SJCRH30 (cell line): ENCODE results near the gene SMAD7. TPM values are rescaled to one million over a fixed set of nuclear protein-coding genes. Genes with fewer than 3 reads are reported as not detected.
A peak's percentile ranks its signal among the peaks of the same experiment; 100 is the strongest.

Experiments used
- DNase-seq, 2 experiments: peaks; one replicate each; pipeline ENCODE4 v3.0.0-alpha.2; 2015 to 2020
- H3K27ac ChIP-seq: fragments of 250-450 bp; sonication (Bioruptor Pico); 2 replicates; pipeline ENCODE4 v1.5.1; 2020; ENCODE audit warnings: mild to moderate bottlenecking, moderate library complexity
- H3K27me3 ChIP-seq: fragments of 250-450 bp; sonication (Bioruptor Pico); 2 replicates; pipeline ENCODE4 v1.5.1; 2020; ENCODE audit warnings: mild to moderate bottlenecking, moderate library complexity
- H3K36me3 ChIP-seq: fragments of 250-450 bp; sonication (Bioruptor Pico); 2 replicates; pipeline ENCODE4 v1.5.1; 2020; ENCODE audit warnings: mild to moderate bottlenecking, moderate library complexity
- H3K4me1 ChIP-seq: fragments of 250-450 bp; sonication (Bioruptor Pico); 2 replicates; pipeline ENCODE4 v1.5.1; 2020; ENCODE audit warnings: mild to moderate bottlenecking, moderate library complexity
- H3K4me3 ChIP-seq: fragments of 250-450 bp; sonication (Bioruptor Pico); 2 replicates; pipeline ENCODE4 v1.5.1; 2020; ENCODE audit warnings: mild to moderate bottlenecking, moderate library complexity
- H3K9me3 ChIP-seq: fragments of 250-450 bp; sonication (Bioruptor Pico); replicated peaks from 2 replicates; pipeline ENCODE4 v1.5.1; 2020; ENCODE audit warnings: mild to moderate bottlenecking, moderate library complexity
- total RNA-seq: library from RNA; depleted of rRNA; stranded (reverse); fragments of >200 nt; shearing (Covaris generic); gene quantifications from 2 replicates; pipeline ENCODE4 v1.2.3, GENCODE V29; 2014

Gene SMAD7
- total RNA-seq, 1 experiment from 2014 or later = 3.0 TPM

- H3K4me1 ChIP-seq = no peaks in the 10 kb centered on the region
- H3K9me3 ChIP-seq = no peaks in the 10 kb centered on the region
- H3K36me3 ChIP-seq = no peaks in the 10 kb centered on the region
- H3K27ac ChIP-seq = no peak overlapping the region
- H3K4me3 ChIP-seq = peak overlapping the region; percentile 59
- H3K27me3 ChIP-seq = no peaks in the 10 kb centered on the region
- peak; percentile 12 to 14 for DNase-seq
These were observed 25.3 kb upstream of the SMAD7 start for GRCh38 chr18:48975817-48976649.

- Histone ChIP-seq H3K27me3 (no peaks in the 10 kb centered on the region), H3K27ac (no peak overlapping the region), H3K36me3 (no peaks in the 10 kb centered on the region), H3K4me3 (peak overlapping the region; percentile 46), H3K9me3 (no peaks in the 10 kb centered on the region), H3K4me1 (no peaks in the 10 kb centered on the region)
- no peak for DNase-seq
These were observed 24.5 kb upstream of the SMAD7 start for GRCh38 chr18:48975120-48975816.

GRCh38 chr18:48974304-48975119, 23.7 kb upstream of the SMAD7 start:
- H3K27ac ChIP-seq = no peak overlapping the region
- H3K4me1 ChIP-seq = no peaks in the 10 kb centered on the region
- no peak overlapping the region for H3K4me3 ChIP-seq
- H3K27me3 ChIP-seq = no peaks in the 10 kb centered on the region
- H3K9me3 ChIP-seq = no peaks in the 10 kb centered on the region
- H3K36me3 ChIP-seq = no peaks in the 10 kb centered on the region
- DNase-seq = no peak

GRCh38 chr18:48973731-48974130, 23.0 kb upstream of the SMAD7 start:
- no peaks in the 10 kb centered on the region for H3K27me3 ChIP-seq
- no peaks in the 10 kb centered on the region for H3K4me1 ChIP-seq
- H3K27ac ChIP-seq = no peak overlapping the region
- H3K36me3 ChIP-seq = no peaks in the 10 kb centered on the region
- H3K4me3 ChIP-seq = no peak overlapping the region
- H3K9me3 ChIP-seq = no peaks in the 10 kb centered on the region
- no peak for DNase-seq

GRCh38 chr18:48968412-48969215, 17.8 kb upstream of the SMAD7 start:
- DNase-seq = no peak
- H3K9me3 ChIP-seq = no peaks in the 10 kb centered on the region

GRCh38 chr18:48967545-48967944, 16.8 kb upstream of the SMAD7 start:
- Histone ChIP-seq H3K4me1 (no peaks in the 10 kb centered on the region), H3K9me3 (no peaks in the 10 kb centered on the region), H3K27ac (no peak overlapping the region), H3K27me3 (no peaks in the 10 kb centered on the region), H3K36me3 (no peaks in the 10 kb centered on the region), H3K4me3 (no peak overlapping the region)
- no peak for DNase-seq

More at GRCh38 chr18:48968412-48969215, 17.8 kb upstream of the SMAD7 start:
- no peak overlapping the region for H3K4me3 ChIP-seq
- H3K27ac ChIP-seq = no peak overlapping the region
- H3K4me1 ChIP-seq = no peaks in the 10 kb centered on the region
- no peaks in the 10 kb centered on the region for H3K27me3 ChIP-seq
- no peaks in the 10 kb centered on the region for H3K36me3 ChIP-seq

GRCh38 chr18:48966523-48966922, 15.8 kb upstream of the SMAD7 start:
- Histone ChIP-seq H3K4me3 (no peak overlapping the region), H3K36me3 (no peaks in the 10 kb centered on the region), H3K9me3 (no peaks in the 10 kb centered on the region), H3K27me3 (no peaks in the 10 kb centered on the region), H3K27ac (no peak overlapping the region), H3K4me1 (no peaks in the 10 kb centered on the region)
- no peak for DNase-seq

GRCh38 chr18:48963586-48964470, 13.1 kb upstream of the SMAD7 start:
- Histone ChIP-seq H3K4me1 (no peaks in the 10 kb centered on the region), H3K27ac (no peak overlapping the region), H3K9me3 (no peaks in the 10 kb centered on the region), H3K36me3 (no peaks in the 10 kb centered on the region), H3K27me3 (no peaks in the 10 kb centered on the region), H3K4me3 (no peak overlapping the region)
- no peak for DNase-seq

- DNase-seq = no peak
- Histone ChIP-seq H3K27me3 (no peaks in the 10 kb centered on the region), H3K36me3 (no peaks in the 10 kb centered on the region), H3K27ac (no peak overlapping the region), H3K4me1 (no peaks in the 10 kb centered on the region), H3K4me3 (no peak overlapping the region), H3K9me3 (no peaks in the 10 kb centered on the region)
These were observed 12.3 kb upstream of the SMAD7 start for GRCh38 chr18:48962994-48963561.

- H3K9me3 ChIP-seq = no peaks in the 10 kb centered on the region
- H3K27ac ChIP-seq = no peak overlapping the region
- no peak for DNase-seq
- no peaks in the 10 kb centered on the region for H3K4me1 ChIP-seq
- no peak overlapping the region for H3K4me3 ChIP-seq
- H3K27me3 ChIP-seq = no peaks in the 10 kb centered on the region
- H3K36me3 ChIP-seq = no peaks in the 10 kb centered on the region
These were observed 11.7 kb upstream of the SMAD7 start for GRCh38 chr18:48962252-48962993.

- Histone ChIP-seq H3K36me3 (no peaks in the 10 kb centered on the region), H3K4me3 (no peak overlapping the region), H3K27me3 (no peaks in the 10 kb centered on the region), H3K27ac (no peak overlapping the region), H3K9me3 (no peaks in the 10 kb centered on the region), H3K4me1 (no peaks in the 10 kb centered on the region)
- DNase-seq = no peak
These were observed 10.8 kb upstream of the SMAD7 start for GRCh38 chr18:48961547-48961946.

GRCh38 chr18:48959921-48960920, 9.5 kb upstream of the SMAD7 start:
- H3K27me3 ChIP-seq = no peaks in the 10 kb centered on the region
- DNase-seq = no peak
- no peak overlapping the region for H3K27ac ChIP-seq
- no peaks in the 10 kb centered on the region for H3K4me1 ChIP-seq
- H3K9me3 ChIP-seq = no peaks in the 10 kb centered on the region
- no peak overlapping the region for H3K4me3 ChIP-seq
- no peaks in the 10 kb centered on the region for H3K36me3 ChIP-seq
